SJCRH30 (cell line): ENCODE data around the gene PLCB1. TPM values are rescaled to one million over a fixed set of nuclear protein-coding genes. Genes with fewer than 3 reads are reported as not detected.

Source experiments
- DNase-seq, 2 experiments: peaks; one replicate each; pipeline ENCODE4 v3.0.0-alpha.2; 2015 to 2020
- H3K27ac ChIP-seq: fragments of 250-450 bp; sonication (Bioruptor Pico); 2 replicates; pipeline ENCODE4 v1.5.1; 2020; ENCODE audit warnings: mild to moderate bottlenecking, moderate library complexity
- H3K27me3 ChIP-seq: fragments of 250-450 bp; sonication (Bioruptor Pico); 2 replicates; pipeline ENCODE4 v1.5.1; 2020; ENCODE audit warnings: mild to moderate bottlenecking, moderate library complexity
- H3K36me3 ChIP-seq: fragments of 250-450 bp; sonication (Bioruptor Pico); 2 replicates; pipeline ENCODE4 v1.5.1; 2020; ENCODE audit warnings: mild to moderate bottlenecking, moderate library complexity
- H3K4me1 ChIP-seq: fragments of 250-450 bp; sonication (Bioruptor Pico); 2 replicates; pipeline ENCODE4 v1.5.1; 2020; ENCODE audit warnings: mild to moderate bottlenecking, moderate library complexity
- H3K4me3 ChIP-seq: fragments of 250-450 bp; sonication (Bioruptor Pico); 2 replicates; pipeline ENCODE4 v1.5.1; 2020; ENCODE audit warnings: mild to moderate bottlenecking, moderate library complexity
- H3K9me3 ChIP-seq: fragments of 250-450 bp; sonication (Bioruptor Pico); replicated peaks from 2 replicates; pipeline ENCODE4 v1.5.1; 2020; ENCODE audit warnings: mild to moderate bottlenecking, moderate library complexity
- total RNA-seq: library from RNA; depleted of rRNA; stranded (reverse); fragments of >200 nt; shearing (Covaris generic); gene quantifications from 2 replicates; pipeline ENCODE4 v1.2.3, GENCODE V29; 2014

Gene PLCB1
- total RNA-seq, 1 experiment from 2014 or later: 13.4 TPM

- Histone ChIP-seq H3K4me1 (no peaks in the 10 kb centered on the region), H3K36me3 (no peaks in the 10 kb centered on the region), H3K4me3 (no peak overlapping the region), H3K27ac (no peak overlapping the region), H3K9me3 (no peaks in the 10 kb centered on the region), H3K27me3 (no peaks in the 10 kb centered on the region)
- no peak for DNase-seq
These were observed 71.3 kb downstream of the PLCB1 start for GRCh38 chr20:8203366-8203765.

GRCh38 chr20:8205996-8206395 is 73.9 kb downstream of the PLCB1 start:
- Histone ChIP-seq H3K4me1 (no peaks in the 10 kb centered on the region), H3K27me3 (no peaks in the 10 kb centered on the region), H3K36me3 (no peaks in the 10 kb centered on the region), H3K4me3 (no peak overlapping the region), H3K9me3 (no peaks in the 10 kb centered on the region), H3K27ac (no peak overlapping the region)
- DNase-seq: no peak

GRCh38 chr20:8208226-8208625 is 76.2 kb downstream of the PLCB1 start:
- DNase-seq: no peak
- Histone ChIP-seq H3K4me3 (no peak overlapping the region), H3K27ac (no peak overlapping the region), H3K36me3 (no peaks in the 10 kb centered on the region), H3K27me3 (no peaks in the 10 kb centered on the region), H3K4me1 (no peaks in the 10 kb centered on the region), H3K9me3 (no peaks in the 10 kb centered on the region)

GRCh38 chr20:8209061-8209460 is 77.0 kb downstream of the PLCB1 start:
- Histone ChIP-seq H3K27me3 (no peaks in the 10 kb centered on the region), H3K4me3 (no peak overlapping the region), H3K27ac (no peak overlapping the region), H3K4me1 (no peaks in the 10 kb centered on the region), H3K9me3 (no peaks in the 10 kb centered on the region), H3K36me3 (no peaks in the 10 kb centered on the region)
- DNase-seq: no peak

- Histone ChIP-seq H3K4me1 (no peaks in the 10 kb centered on the region), H3K9me3 (no peaks in the 10 kb centered on the region), H3K4me3 (no peak overlapping the region), H3K27me3 (no peaks in the 10 kb centered on the region), H3K27ac (no peak overlapping the region), H3K36me3 (no peaks in the 10 kb centered on the region)
- no peak for DNase-seq
These were observed 78.7 kb downstream of the PLCB1 start for GRCh38 chr20:8210749-8211148.

- no peak overlapping the region for H3K27ac ChIP-seq
- no peak for DNase-seq
- no peaks in the 10 kb centered on the region for H3K27me3 ChIP-seq
- no peak overlapping the region for H3K4me3 ChIP-seq
- H3K36me3 ChIP-seq: no peaks in the 10 kb centered on the region
- no peaks in the 10 kb centered on the region for H3K4me1 ChIP-seq
- no peaks in the 10 kb centered on the region for H3K9me3 ChIP-seq
These were observed 80.2 kb downstream of the PLCB1 start for GRCh38 chr20:8212286-8212685.

GRCh38 chr20:8213270-8213669 is 81.2 kb downstream of the PLCB1 start:
- DNase-seq: no peak
- no peaks in the 10 kb centered on the region for H3K27me3 ChIP-seq
- H3K27ac ChIP-seq: no peak overlapping the region
- H3K36me3 ChIP-seq: no peaks in the 10 kb centered on the region
- no peak overlapping the region for H3K4me3 ChIP-seq
- no peaks in the 10 kb centered on the region for H3K9me3 ChIP-seq
- no peaks in the 10 kb centered on the region for H3K4me1 ChIP-seq

- Histone ChIP-seq H3K4me1 (no peaks in the 10 kb centered on the region), H3K27me3 (no peaks in the 10 kb centered on the region), H3K27ac (no peak overlapping the region), H3K36me3 (no peaks in the 10 kb centered on the region), H3K9me3 (no peaks in the 10 kb centered on the region), H3K4me3 (no peak overlapping the region)
- no peak for DNase-seq
These were observed 81.9 kb downstream of the PLCB1 start for GRCh38 chr20:8213831-8214587.

- Histone ChIP-seq H3K27ac (no peak overlapping the region), H3K9me3 (no peaks in the 10 kb centered on the region)
- DNase-seq: no peak
These were observed 83.3 kb downstream of the PLCB1 start for GRCh38 chr20:8215361-8215781.

GRCh38 chr20:8216375-8217200 is 84.5 kb downstream of the PLCB1 start:
- no peaks in the 10 kb centered on the region for H3K27me3 ChIP-seq
- H3K9me3 ChIP-seq: no peaks in the 10 kb centered on the region
- H3K36me3 ChIP-seq: no peaks in the 10 kb centered on the region
- no peak for DNase-seq
- H3K4me1 ChIP-seq: no peaks in the 10 kb centered on the region
- H3K4me3 ChIP-seq: no peak overlapping the region
- H3K27ac ChIP-seq: no peak overlapping the region

More at GRCh38 chr20:8215361-8215781, 83.3 kb downstream of the PLCB1 start:
- Histone ChIP-seq H3K4me3 (no peak overlapping the region), H3K27me3 (no peaks in the 10 kb centered on the region), H3K36me3 (no peaks in the 10 kb centered on the region), H3K4me1 (no peaks in the 10 kb centered on the region)

- Histone ChIP-seq H3K4me1 (no peaks in the 10 kb centered on the region), H3K27ac (no peak overlapping the region), H3K27me3 (no peaks in the 10 kb centered on the region), H3K36me3 (no peaks in the 10 kb centered on the region), H3K4me3 (no peak overlapping the region), H3K9me3 (no peaks in the 10 kb centered on the region)
- no peak for DNase-seq
These were observed 86.8 kb downstream of the PLCB1 start for GRCh38 chr20:8218861-8219260.

- Histone ChIP-seq H3K4me1 (no peaks in the 10 kb centered on the region), H3K4me3 (no peak overlapping the region), H3K36me3 (no peaks in the 10 kb centered on the region), H3K27ac (no peak overlapping the region), H3K9me3 (no peaks in the 10 kb centered on the region), H3K27me3 (no peaks in the 10 kb centered on the region)
- no peak for DNase-seq
These were observed 87.3 kb downstream of the PLCB1 start for GRCh38 chr20:8219403-8219802.

GRCh38 chr20:8220716-8221115 is 88.7 kb downstream of the PLCB1 start:
- no peaks in the 10 kb centered on the region for H3K9me3 ChIP-seq
- no peaks in the 10 kb centered on the region for H3K36me3 ChIP-seq
- DNase-seq: no peak
- H3K4me3 ChIP-seq: no peak overlapping the region
- no peaks in the 10 kb centered on the region for H3K4me1 ChIP-seq
- no peak overlapping the region for H3K27ac ChIP-seq
- no peaks in the 10 kb centered on the region for H3K27me3 ChIP-seq

- Histone ChIP-seq H3K4me3 (no peak overlapping the region), H3K27me3 (no peaks in the 10 kb centered on the region), H3K36me3 (no peaks in the 10 kb centered on the region), H3K9me3 (no peaks in the 10 kb centered on the region), H3K27ac (no peak overlapping the region), H3K4me1 (no peaks in the 10 kb centered on the region)
- DNase-seq: no peak
These were observed 89.9 kb downstream of the PLCB1 start for GRCh38 chr20:8221887-8222419.

- Histone ChIP-seq H3K4me1 (no peaks in the 10 kb centered on the region), H3K9me3 (no peaks in the 10 kb centered on the region), H3K4me3 (no peak overlapping the region), H3K27ac (no peak overlapping the region), H3K36me3 (no peaks in the 10 kb centered on the region), H3K27me3 (no peaks in the 10 kb centered on the region)
- no peak for DNase-seq
These were observed 91.2 kb downstream of the PLCB1 start for GRCh38 chr20:8223091-8223870.
